Right lobe of liver (tissue), 4 donors: ENCODE measurements around the gene ARMH3.

Experiments used
- CTCF ChIP-seq, 4 donors: fragments of 200-600 bp in 3 of 4; fragments of 450-650 bp in 1 of 4; IDR thresholded peaks; one replicate each; pipeline versions ENCODE4 v1.5.1 to v1.8.0; 2016 to 2022; ENCODE audit warnings: antibody characterized with exemption in 4 of 4, mild to moderate bottlenecking in 2 of 4
- POLR2A ChIP-seq: fragments of 450-650 bp; IDR thresholded peaks from one replicate; pipeline ENCODE4 v1.6.1; 2017; ENCODE audit warnings: antibody characterized with exemption, mild to moderate bottlenecking
- donor health status: DM: no; HTN: no; CAD: no.
- donor health status: DM: no; HTN: no; CAD: no.
- donor health status: DM: no; HTN: yes; CAD: no.

GRCh38 chr10:101895781-101896180 lies 160.2 kb downstream of the ARMH3 start:
- TF ChIP-seq CTCF (IDR thresholded peaks at IDR 0.05) = no peak
- no peak for TF ChIP-seq POLR2A
